A673 (cell line): ENCODE results near the gene CYP2A13. TPM values are rescaled to one million over a fixed set of nuclear protein-coding genes. Genes with fewer than 3 reads are reported as not detected.

Experiments used
- BruUV-seq: library from RNA; stranded (reverse); fragments of 400-500 nt; replicated peaks from 2 replicates; lab custom pipeline; 2021; lab: Mats Ljungman, UMichigan
- CTCF ChIA-PET: fragments of 300-600 bp; sonication (Branson Sonifier 250); formaldehyde crosslinking; loops from one replicate; lab custom pipeline; 2022; ENCODE audit warnings: antibody characterized with exemption; lab: Charles Lee
- POLR2A ChIA-PET: fragments of 300-600 bp; sonication (Branson Sonifier 250); formaldehyde crosslinking; loops from one replicate; lab custom pipeline; 2022; ENCODE audit warnings: antibody characterized with exemption; ENCODE audit not compliant: low non-redundant PET; lab: Charles Lee
- DNase-seq: peaks from one replicate; pipeline ENCODE4 v3.0.0-alpha.2; 2015; ENCODE audit warnings: low spot score
- H3K27ac ChIP-seq: fragments of 200-600 bp; sonication (generic); 2 replicates; pipeline ENCODE4 v1.5.1; 2016; ENCODE audit warnings: mixed run types, low read depth, mild to moderate bottlenecking, mixed read lengths, antibody characterized with exemption, low read length; ENCODE audit not compliant: poor library complexity, severe bottlenecking
- H3K27me3 ChIP-seq: fragments of 200-600 bp; sonication (generic); replicated peaks from 2 replicates; pipeline ENCODE4 v1.6.1; 2017; ENCODE audit warnings: mixed run types, low read depth, mild to moderate bottlenecking, mixed read lengths, antibody characterized with exemption, low read length; ENCODE audit not compliant: insufficient read depth, poor library complexity
- H3K36me3 ChIP-seq: fragments of 200-600 bp; sonication (generic); 2 replicates; pipeline ENCODE4 v1.6.1; 2016; ENCODE audit warnings: mixed run types, mild to moderate bottlenecking, mixed read lengths, antibody characterized with exemption, low read length; ENCODE audit not compliant: insufficient read depth, poor library complexity, severe bottlenecking
- H3K4me1 ChIP-seq: fragments of 200-600 bp; sonication (generic); 2 replicates; pipeline ENCODE4 v1.6.1; 2017; ENCODE audit warnings: mixed run types, mild to moderate bottlenecking, mixed read lengths, antibody characterized with exemption, low read length; ENCODE audit not compliant: insufficient read depth, poor library complexity, severe bottlenecking
- H3K4me3 ChIP-seq: fragments of 200-600 bp; sonication (generic); 2 replicates; pipeline ENCODE4 v1.5.1; 2016; ENCODE audit warnings: low read depth, mixed run types, mild to moderate bottlenecking, mixed read lengths, low read length; ENCODE audit not compliant: poor library complexity, severe bottlenecking
- H3K9me3 ChIP-seq: fragments of 200-600 bp; sonication (generic); 2 replicates; pipeline ENCODE4 v1.6.1; 2016; ENCODE audit warnings: mixed run types, low read depth, mild to moderate bottlenecking, mixed read lengths, antibody characterized with exemption, low read length; ENCODE audit not compliant: poor library complexity, severe bottlenecking
- EZH2 ChIP-seq: fragments of 200-600 bp; sonication (generic); IDR thresholded peaks from 2 replicates; pipeline ENCODE4 v1.6.1; 2017; ENCODE audit warnings: borderline replicate concordance, low read depth, mild to moderate bottlenecking, mixed read lengths, antibody characterized with exemption, low read length; ENCODE audit not compliant: poor library complexity, severe bottlenecking
- intact Hi-C: fragments of 100-400 bp; cut with micrococcal nuclease; formaldehyde crosslinking; loops from one replicate; pipeline ENCODE4 v1.10.0; 2022; ENCODE audit not compliant: unreplicated experiment
- total RNA-seq: library from RNA; stranded (reverse); gene quantifications from 2 replicates; pipeline ENCODE4 v1.2.3, GENCODE V29; 2021
- TF ChIP-seq, protein P1 (sequence below): fragments of 300-800, 200-600 bp; sonication (generic); conservative IDR thresholded peaks from 2 replicates; pipeline ENCODE4 v1.5.1; 2017; ENCODE audit warnings: low read depth, mild to moderate bottlenecking, antibody characterized with exemption, low read length, moderate library complexity, mixed read lengths

The CYP2A13 gene
- total RNA-seq, 1 experiment from 2014 or later = not detected

DNA sequence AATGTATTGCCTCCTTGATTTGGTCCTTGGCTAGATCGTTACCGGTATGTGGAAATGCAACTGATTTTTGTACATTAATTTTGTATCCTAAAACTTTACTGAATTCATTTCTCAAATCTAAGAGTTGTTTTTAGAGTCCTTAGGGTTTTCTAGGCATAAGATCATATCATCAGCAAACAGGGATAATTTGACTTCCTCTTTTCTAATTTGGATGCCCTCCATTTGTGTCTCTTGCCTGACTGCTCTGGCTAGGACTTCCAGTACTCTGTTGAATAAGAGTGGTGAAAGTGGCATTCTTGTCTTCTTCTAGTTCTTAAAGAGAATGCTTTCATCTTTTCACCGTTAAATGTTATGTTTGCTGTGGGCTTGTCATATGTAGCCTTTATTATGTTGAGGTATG lies 12.0 kb upstream of the CYP2A13 start:
- H3K27ac ChIP-seq = no peak overlapping the region
- CTCF ChIA-PET = no interaction called here
- no peak overlapping the region for H3K4me3 ChIP-seq
- peaks cover 28% of the 10 kb centered on the region for H3K27me3 ChIP-seq
- no peaks in the 10 kb centered on the region for H3K36me3 ChIP-seq
- no peaks in the 10 kb centered on the region for H3K9me3 ChIP-seq
- no peak for TF ChIP-seq EZH2
- TF ChIP-seq, protein P1, sequence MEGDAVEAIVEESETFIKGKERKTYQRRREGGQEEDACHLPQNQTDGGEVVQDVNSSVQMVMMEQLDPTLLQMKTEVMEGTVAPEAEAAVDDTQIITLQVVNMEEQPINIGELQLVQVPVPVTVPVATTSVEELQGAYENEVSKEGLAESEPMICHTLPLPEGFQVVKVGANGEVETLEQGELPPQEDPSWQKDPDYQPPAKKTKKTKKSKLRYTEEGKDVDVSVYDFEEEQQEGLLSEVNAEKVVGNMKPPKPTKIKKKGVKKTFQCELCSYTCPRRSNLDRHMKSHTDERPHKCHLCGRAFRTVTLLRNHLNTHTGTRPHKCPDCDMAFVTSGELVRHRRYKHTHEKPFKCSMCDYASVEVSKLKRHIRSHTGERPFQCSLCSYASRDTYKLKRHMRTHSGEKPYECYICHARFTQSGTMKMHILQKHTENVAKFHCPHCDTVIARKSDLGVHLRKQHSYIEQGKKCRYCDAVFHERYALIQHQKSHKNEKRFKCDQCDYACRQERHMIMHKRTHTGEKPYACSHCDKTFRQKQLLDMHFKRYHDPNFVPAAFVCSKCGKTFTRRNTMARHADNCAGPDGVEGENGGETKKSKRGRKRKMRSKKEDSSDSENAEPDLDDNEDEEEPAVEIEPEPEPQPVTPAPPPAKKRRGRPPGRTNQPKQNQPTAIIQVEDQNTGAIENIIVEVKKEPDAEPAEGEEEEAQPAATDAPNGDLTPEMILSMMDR = no peak
- BruUV-seq = no TSS peak
- POLR2A ChIA-PET = no interaction called here
- intact Hi-C loops = no loop called here
- no peak for DNase-seq
- H3K4me1 ChIP-seq = no peaks in the 10 kb centered on the region

DNA sequence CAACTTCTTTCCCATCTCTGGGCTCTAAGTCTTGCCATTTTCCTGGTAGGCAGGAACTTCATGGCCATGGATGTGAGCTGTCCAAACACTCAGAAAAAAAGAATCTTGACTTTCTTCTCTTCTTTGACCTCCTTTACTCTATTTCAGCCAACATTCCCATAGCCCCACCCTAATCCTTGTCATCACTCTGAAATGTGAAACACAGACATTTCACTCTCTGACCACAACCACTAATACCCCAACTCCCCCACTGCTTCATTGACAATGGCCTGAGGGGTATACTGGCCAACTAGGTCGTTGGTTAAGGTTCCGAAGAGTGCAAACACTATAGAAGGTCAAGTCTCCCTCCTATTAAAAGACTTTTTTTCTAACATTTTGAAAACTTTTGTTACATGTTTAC lies 4.7 kb upstream of the CYP2A13 start:
- Histone ChIP-seq H3K9me3 (no peaks in the 10 kb centered on the region), H3K36me3 (no peaks in the 10 kb centered on the region), H3K4me1 (no peaks in the 10 kb centered on the region), H3K4me3 (no peak overlapping the region), H3K27me3 (peaks cover 25% of the 10 kb centered on the region), H3K27ac (no peak overlapping the region)
- no peak for DNase-seq
- ChIA-PET POLR2A (no interaction called here), CTCF (no interaction called here)
- TF ChIP-seq EZH2 = no peak
- TF ChIP-seq, protein P1 = no peak
- intact Hi-C loops = no loop called here
- BruUV-seq = no TSS peak

DNA sequence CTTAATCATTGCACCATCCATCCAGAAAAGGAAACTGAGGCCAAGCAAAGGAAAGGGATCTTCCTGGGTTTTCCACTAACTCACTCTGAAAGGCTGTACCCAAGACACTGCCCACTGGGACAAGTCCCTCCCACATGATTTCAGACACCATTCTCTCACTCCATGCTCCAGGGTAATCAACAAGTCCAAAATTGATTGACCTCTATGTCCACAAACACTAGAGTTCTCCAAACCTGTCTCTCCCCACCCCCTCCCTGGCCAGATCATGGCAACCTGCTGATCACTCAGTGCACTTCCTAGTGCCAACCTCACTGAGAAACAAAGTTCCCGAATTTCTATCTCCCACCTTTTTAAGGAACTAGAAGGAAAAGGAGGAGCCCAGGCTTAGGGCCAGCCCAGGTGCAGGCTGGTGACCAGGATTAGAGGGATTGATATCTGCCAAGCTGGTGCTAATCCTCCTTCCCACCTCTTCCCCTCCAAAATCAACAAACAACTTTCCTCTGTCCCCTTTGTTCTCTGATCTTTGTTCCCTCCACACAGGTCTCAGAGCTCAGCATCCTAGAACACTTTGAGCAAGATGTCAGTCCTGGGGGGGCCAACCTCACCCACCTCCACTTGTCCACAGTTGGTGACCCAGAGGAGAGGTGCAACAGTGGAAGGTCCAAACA lies 2.4 kb upstream of the CYP2A13 start:
- Histone ChIP-seq H3K36me3 (no peaks in the 10 kb centered on the region), H3K27ac (no peak overlapping the region), H3K4me3 (no peak overlapping the region), H3K9me3 (no peaks in the 10 kb centered on the region), H3K4me1 (no peaks in the 10 kb centered on the region), H3K27me3 (peaks cover 34% of the 10 kb centered on the region)
- no TSS peak for BruUV-seq
- TF ChIP-seq, protein P1 = no peak
- TF ChIP-seq EZH2 = no peak
- ChIA-PET CTCF (no interaction called here), POLR2A (no interaction called here)
- no peak for DNase-seq
- intact Hi-C loops = no loop called here
